NCI-H1694 treated with DMSO at 0.1 percent for 48 hours (cell line): Measurements from ENCODE around the gene RHOG.
A peak's percentile ranks its signal among the peaks of the same experiment; 100 is the strongest.

Source experiments
- DNase-seq: peaks from one replicate; lab custom pipeline; 2025; lab: John Stamatoyannopoulos, UW

Gene RHOG

DNA sequence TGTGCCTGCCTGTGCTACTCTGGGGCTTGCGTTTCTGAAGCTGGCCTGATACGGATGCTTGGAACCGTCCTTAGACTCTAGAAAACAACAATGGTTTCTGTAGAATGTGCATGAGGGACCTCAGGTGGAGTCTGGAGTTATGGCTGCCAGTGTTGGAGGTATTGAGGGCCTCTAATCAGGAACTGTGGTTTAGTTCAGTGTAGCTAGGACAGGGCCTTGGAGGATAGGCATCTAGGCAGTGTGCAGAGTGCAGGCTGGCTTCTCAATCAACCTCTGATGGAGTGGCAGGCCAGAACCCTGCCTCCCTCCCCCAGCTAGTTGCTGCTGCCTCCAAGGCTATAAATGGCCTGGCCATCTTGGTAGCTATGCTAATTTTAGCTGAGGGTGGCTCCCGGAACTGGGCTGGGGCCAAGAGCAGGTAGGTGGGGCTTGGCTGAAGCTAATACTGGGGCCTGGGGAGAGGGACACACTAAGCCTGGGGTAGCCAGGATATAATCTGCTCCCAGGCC is 18.7 kb upstream of the RHOG start:
- DNase-seq: no peak

DNA sequence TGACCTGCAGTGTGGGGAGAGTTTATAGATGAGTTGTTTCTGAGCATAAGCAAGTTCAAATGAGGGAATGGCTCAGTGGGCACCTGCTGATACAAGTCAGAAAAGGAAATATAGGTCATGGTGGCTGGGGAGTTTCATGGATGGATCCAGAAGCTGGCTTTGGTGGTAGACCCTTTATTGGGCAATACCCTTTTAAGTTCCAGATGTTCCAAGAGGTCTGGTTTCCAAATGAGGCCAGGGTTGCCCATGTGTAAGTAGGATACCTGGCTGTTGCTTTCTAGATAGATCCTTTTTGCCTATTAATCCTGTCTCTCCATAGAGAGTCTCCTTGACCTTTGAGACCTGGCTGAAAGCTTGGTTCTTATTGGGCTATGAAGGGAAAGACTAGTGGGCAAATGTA is 16.9 kb upstream of the RHOG start:
- DNase-seq: no peak

DNA sequence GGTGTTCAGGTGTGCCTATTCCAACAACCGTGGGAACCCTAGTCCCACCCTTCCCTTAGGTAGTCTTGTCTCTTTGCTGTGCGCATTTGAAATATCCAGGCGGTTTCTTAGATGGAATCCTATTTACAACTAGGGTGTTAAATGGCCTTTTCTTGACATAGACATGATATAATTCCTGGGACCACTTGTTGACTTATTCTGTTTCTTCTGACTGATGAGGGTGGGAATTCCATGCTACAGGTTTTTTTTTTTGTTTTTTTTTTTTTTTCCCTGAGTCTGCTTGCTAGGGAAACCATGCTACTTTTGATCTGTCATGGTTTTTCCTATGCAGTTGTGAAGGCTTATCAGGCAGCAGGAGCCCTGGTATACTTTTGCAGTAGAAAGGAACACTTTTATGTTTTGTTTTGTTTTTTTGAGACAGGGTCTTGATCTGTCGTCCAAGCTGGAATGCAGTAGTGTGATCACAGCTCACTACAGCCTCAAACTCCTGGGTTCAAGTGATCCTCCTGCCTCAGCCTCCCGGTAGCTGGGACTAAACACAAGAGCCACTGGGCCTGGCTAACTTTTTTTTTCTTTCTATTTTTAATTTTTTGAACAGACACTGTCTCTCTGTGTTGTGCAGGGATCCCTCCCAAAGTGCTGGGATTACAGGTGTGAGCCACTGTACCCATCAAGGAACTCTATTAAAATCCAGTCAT is 16.2 kb upstream of the RHOG start:
- DNase-seq: no peak

DNA sequence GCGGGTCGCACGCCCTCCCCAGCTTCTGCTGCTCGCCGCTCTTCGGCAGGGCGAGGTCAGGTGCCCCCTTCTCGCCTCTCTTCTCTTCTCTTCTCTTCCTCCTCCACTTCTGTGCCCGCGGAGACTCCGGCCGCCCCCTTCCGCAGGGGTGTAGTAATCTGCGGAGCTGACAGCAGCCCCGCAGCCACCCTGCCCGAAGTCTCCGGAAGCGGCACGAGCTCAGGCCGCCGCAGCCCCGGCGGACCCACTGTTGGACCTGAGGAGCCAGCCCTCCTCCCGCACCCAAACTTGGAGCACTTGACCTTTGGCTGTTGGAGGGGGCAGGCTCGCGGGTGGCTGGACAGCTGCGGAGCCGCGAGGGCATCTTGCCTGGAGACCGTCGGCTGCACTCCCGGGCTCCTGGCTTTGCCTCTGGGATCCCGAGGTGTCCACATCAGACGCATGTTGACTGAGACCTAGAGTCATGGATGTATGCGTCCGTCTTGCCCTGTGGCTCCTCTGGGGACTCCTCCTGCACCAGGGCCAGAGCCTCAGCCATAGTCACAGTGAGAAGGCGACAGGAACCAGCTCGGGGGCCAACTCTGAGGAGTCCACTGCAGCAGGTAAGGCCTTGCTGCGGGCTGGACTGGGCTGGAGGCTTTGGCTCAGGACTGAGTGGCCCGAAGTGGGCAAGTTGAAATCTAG is 15.2 kb upstream of the RHOG start:
- DNase-seq: no peak

DNA sequence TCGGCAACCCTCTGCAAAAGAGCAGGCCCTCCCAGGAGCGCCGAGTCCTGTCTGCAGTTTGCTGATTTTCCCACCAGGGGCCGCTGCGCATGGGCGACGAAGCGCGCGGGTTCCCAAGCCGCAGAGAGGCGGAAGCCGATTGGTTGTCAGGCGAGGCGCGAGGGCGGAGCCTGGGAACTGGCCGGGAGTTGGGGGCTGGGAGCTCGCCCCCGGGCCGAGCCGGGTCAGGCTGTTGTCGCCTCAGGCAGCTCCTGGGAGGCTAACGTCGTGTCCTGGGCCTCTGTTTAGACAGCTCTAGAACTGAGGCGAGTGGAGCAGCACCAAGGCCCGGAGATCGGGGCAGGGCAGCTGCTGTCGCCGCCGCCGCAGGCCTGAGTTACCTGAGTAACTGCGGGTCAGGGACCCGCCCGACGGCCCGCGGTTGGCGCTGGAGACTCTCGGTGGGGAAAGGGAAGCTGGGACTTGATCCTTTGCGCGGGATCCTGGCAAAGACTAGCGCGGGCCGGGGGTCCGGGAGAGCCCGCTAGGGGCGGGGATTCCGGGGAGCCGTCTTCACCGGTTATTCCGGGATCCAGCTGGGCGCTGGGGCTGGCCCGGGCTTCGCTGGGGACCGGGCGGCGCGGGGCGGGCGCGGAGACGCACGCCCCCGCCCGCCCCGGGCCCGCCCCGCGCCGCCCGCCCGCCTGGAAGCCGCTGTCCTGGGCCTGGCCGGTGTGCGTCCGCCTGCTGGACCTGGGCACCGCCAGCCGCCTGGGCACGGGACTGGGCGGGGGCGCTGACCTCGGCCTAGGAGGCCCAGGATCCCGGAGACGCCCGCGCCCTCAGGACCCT is 14.4 kb upstream of the RHOG start, which contains the start of gene STIM1:
STIM1 (plus strand) TSS at position 688 of the 831 bp plus-strand sequence. CDS start 607 bp downstream, outside the sequence.
- DNase-seq: peak; percentile 79

DNA sequence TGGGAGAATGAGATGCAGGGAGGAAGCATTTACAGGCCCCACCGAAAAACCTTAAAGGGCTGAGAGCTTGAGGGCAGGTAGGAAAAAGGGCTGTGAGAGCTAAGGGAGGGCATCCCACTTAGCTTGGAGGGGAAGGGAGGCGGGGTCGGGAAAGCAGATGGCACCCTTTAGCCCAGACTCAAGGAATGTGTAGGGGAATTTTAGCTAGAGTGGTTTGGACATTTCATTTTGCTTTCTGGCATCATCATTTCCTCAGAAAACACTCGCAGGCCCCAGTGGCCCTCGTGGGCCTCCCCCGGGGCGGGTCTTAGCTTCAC is 13.9 kb upstream of the RHOG start:
- DNase-seq: no peak

DNA sequence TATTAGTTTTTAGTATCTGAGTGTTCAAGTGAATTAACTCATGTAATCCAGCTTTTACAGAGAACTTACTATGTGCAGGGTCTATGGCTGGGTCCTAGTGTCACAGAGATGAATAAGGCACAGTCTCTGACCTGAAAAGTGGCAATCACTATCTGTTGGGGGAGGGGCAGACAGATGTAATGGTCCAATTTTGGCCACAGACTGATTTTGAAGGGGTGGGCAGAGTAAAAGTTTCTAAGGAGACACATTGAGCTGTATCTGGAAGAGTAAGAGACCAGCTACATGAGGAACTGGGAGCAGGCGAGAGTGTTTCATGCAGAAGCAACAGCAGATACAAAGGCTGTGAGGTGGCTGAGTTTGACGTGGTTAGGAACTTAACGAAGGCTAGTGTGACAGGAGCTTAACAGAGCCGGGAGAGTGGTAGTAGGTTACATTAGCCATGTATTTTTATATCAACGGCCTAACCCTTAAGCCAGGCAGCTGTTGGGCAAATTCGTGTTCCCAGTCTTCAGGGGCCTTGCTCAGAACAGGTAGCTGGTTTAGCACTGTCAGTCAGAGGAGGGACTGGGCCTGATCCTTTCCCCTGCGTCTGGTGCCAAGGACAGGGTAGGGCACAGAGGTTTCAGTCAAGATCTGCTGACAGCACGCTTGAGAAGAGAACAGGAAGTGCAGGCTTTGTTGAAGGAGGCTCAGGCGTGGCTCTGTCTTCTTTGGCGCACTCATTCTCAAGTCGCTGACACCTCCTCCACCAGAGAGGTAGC is 13.3 kb upstream of the RHOG start:
- no peak for DNase-seq

DNA sequence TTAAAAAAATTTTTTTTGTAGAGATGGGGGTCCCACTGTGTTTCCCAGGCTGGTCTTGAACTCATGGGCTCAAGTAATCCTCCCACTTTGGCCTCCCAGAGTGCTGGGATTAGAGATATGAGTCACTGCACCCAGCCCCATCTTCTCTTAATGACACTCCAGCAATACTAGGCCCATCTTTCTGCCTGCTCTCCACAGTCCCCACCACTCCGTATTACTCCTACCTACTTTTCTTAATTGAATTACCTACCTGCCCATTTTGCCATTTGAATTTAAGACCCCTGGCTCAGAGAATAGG is 12.7 kb upstream of the RHOG start:
- no peak for DNase-seq

DNA sequence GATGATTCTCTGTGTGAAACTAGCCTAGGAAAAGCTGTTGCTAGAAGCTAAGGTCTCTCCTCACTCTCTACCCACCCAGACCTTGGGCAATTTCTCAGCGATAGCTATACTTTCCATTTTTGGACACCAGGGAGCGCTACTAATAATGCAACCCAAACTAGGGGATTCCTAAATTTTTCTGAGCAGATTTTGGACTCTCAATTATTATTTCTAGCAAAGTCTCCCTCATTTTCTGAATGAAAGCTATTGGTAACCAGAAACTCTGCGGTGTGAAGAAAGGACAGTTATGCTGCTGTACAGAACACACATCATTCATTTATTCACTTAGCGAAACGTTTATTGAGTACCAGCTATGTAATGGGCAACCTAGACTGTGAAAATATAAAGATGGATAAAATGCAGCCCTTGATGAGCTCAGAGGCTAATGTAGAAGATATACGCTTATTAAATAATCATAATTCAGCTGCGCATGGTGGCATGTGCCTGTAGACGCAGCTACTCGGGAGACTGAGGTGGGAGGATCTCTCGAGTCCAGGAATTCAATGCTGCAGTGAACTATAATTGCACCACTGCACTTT is 8.6 kb upstream of the RHOG start:
- DNase-seq: peak; percentile 27

DNA sequence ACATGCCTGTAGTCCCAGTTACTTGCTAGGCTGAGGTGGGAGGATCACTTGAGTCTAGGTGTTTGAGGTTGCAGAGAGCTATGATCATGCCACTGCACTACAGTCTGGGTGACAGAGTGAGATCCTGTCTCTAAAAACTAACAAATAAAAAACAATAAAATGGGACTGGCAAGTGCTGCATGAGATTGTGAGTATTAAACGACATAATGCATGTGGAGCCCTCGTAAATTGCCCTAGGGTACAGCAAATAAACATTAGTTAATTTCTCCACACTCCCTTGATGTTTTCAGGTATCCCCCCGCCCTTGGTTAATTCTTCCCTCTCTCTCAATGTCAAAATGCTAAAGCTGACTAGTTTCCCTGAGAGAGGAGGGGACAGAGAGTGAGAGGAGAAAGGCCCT is 4.9 kb upstream of the RHOG start:
- no peak for DNase-seq

DNA sequence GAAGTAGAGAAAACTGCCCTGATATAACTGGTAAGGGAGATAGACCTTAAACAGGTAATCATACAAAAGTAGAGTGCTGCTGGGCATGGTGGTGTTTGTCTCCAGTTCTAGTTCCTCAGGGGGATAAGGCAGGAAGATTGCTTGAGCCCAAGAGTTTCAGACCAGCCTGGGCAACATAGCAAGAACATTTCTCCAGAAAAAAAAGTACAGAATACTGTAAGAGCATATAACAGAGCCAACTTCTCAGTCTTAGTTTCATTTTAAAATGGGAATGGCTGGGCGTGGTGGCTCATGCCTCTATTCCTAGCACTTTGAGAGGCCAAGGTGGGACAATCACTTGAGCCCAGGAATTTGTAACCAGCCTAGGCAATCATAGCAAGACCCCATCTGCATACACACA is 4.5 kb upstream of the RHOG start:
- DNase-seq: no peak

DNA sequence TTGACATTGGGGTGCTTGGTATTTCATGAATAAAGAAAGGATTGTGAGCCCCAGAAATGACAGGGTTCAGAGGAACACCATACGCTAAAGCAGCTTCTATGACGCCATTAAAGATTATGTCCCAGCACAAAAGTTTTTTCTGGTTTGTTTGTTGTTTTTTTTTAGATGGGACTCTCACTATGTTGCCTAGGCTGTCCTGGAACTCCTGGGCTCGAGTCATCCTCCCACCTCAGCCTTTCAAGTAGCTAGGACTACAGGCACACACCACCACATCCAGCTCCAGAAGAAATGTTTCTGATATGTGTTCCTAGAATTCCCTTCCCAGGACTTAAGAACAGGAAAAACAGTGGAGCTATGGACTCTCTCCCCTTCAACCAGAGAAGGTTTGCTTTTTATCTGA is 2.6 kb upstream of the RHOG start:
- DNase-seq: no peak

DNA sequence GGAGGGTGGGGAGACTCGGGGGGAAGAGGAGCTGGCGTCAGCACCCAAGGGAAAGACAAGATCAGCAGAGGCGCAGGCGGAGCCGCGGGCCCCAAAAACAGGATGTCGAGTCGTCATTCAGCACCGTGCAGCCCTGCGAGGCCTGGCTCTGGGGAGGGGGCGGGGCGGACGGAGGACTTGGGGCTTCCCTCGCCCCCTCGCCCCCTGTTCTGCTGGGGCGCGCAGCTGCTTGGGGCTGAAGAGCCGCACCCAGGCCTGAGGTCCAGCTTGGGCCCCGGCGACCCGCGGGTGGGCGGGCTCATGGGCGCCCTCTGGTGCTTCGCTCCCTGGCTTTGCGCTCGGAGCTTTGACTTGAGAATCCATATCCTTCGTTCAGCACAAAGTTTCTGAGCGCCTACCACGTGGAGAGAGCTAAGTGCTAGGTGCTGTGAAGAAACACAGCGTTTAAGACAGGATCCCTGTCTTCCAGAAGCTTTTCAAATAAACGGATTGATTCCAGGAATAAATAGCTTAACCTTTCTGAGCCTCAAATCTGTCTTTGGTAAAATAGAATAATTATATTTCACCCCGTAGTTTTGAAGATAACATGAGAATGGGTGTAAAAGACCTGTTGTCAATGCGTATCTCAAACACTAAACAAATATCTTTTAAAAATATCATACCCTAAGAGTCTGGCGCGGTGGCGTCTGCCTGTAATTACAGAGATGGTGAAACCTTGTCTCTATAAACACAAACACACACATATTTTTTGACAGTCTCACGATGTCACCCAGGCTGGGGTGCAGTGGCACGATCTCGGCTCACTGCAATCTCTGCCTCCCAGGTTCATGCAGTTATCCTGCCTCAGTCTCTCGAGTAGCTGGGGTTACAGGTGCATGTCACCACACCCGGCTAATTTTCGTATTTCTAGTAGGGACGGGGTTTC is 929 bp upstream of the RHOG start:
- peak; percentile 57 for DNase-seq

DNA sequence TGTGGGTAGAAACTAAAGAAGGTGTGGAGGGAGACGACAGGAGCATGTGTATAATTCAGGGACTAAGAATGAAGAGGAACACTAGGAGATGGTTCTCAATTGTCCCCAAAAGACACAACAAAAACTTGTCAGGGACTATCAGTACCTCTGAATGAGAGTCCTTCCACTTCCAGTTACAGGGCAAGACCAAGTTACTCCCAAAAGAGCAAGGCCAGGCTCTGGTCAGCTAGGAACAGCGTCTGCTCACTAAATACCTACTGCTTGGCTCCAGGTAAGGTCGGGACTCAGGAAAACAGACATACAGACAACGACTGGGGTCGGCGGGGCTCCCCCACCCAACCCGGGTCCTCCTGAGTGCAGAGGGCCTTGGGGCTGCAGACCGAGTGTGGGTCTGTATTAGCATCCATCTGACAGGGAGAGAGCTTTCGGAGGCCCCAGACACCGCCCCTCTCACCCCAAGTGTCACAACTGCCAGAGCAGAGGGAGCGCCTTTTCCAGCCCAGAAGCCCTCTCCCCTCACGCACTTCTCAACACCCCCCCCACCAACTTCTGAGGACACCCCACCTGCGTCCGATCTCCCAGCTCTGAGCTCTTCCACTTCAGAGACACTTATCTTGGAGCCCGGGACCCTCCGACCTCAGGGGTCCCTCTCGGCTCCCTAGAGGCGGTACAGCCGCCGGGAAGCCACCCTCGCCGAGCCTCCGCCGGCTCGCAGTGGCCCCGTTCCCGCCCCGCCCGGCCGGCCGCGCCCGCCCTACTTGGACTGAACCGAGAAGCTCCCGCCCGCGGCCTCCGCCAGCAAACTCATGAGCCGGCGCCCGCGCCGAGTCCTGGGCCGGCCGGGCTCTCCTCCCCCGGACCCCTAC is 522 bp downstream of the RHOG start:
- DNase-seq: no peak

DNA sequence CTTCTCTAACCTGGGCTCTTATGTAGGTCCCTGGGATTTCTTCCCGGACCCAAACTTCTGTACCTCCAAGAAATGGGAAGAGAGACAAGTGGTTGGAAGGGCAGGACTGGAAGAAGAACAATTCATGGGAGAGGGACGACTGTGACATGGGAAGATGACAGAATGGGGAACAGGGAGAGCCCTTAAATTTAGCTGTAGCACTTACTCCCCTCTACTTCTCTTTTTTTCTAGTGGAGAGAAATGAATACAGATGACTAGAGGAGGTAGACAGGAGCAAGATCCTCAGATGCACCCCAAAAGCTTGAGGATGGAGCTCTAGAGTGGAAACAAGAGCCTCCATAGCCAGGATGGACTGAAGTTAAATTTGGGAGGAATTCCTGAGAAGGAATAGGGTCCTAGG is 2.3 kb downstream of the RHOG start:
- DNase-seq: no peak

DNA sequence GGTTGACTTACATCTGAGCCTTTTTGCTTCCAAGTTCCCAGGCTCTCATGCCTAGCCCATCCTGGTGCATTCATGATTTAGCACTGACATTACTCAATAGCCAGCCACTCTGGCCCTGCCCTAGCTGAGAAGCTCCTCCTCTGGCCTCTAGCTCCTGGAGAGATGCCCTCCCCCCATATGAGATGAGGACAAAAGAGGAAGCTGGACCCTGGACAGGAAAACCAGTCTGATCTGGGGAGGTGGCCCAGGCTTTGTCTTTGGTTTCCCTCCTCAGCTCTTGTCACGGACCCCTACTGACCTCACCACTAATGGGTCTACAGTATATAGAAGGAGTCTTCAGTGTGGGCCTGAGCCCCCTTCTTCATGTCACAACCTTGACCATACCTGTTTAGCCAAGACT is 3.0 kb downstream of the RHOG start:
- no peak for DNase-seq

DNA sequence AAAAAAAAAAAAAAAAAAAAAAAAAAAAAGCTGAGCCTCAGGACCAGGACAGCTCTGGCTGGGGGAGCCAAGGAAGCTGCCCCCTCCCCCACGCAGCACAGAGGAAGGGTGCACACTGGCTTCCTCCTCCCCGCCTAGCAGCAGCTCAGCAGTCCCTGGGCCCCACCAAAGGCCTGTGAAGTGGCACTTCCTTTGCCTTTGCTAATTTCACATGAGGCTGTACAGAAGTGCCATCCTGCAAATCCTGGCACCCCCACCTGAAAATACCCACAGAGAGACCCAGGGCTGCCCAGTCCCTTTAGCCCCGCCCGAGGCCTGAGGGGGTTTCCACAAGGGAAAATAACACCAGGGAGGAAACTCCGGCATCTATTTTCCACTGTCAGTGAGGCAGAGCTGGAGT is 3.9 kb downstream of the RHOG start:
- no peak for DNase-seq

DNA sequence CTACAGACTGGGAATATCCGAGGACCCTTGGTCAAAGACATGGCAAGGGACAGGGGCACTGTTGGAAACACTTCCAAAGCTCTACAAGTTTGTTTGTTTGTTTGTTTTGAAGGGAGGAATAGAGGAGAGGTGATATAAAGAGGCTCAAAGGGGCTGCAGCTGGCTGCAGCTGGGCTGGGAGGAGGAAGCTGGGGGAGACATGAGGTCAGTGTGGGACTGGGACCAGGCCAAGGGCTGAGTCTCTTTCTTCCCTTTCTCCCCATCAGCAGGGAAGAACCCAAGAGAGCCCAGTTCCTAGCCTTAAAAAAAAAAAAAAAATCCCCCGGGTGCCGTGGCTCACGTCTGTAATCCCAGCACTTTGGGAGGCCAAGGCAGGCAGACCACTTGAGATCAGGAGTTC is 5.0 kb downstream of the RHOG start:
- DNase-seq: no peak

DNA sequence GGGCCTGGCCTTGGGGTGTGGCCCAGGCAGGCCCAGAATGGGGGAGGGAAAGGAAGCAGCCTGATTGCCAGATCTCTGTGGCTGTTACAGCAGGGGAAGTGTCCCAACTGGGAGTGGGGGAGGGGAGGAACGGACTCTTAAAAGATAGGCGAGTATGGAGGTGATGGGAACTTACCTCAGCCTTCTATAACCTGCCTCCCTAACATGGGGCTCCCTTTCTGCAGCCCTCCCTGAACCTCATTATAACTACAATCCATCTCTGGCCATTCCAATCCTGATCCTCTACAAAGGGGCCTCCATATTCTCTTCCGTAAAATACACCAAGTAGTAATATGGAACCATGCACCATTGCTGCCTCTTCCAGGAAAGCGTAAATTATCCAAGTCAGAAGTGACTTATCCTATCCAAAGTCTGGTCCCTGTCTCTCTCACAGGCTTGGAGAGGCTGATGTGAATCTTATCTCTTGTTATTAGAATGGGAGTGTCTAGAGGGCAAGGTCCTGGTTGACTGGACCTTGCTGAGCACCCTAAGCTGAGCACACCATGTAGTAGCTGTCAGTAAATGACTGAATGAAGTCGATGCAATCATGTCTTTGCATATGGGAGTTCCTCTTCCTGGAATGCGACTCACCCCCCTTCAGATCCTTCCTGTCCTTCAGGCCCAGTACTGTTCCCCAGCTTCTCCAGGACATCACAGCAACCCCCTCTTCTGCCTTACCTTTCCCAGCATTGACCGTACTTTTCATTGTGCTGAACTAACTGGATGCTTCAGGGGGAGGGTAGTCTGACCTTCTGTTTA is 5.9 kb downstream of the RHOG start:
- no peak for DNase-seq
